Measurements from ENCODE around the gene TBXAS1. TPM values are rescaled to one million over a fixed set of nuclear protein-coding genes. Genes with fewer than 3 reads are reported as not detected.

Gene TBXAS1
- total and polyA plus RNA-seq, 3 experiments from 2014 or later, result 1.7 to 2.9 (median 2.1) TPM

- Histone ChIP-seq H3K4me3 (ENCODE audit: low read length) (no peak overlapping the region), H3K27me3 (ENCODE audit: insufficient read depth, low read length, poor library complexity, severe bottlenecking) (no peaks in the 10 kb centered on the region), H3K4me1 (ENCODE audit: insufficient read depth, low read length) (no peaks in the 10 kb centered on the region), H3K36me3 (ENCODE audit: insufficient read depth, low read length) (no peaks in the 10 kb centered on the region), H3K9me3 (ENCODE audit: low read length) (peaks cover 6% of the 10 kb centered on the region), H3K27ac (ENCODE audit: low read depth, low read length) (no peak overlapping the region)
- Mint-ChIP-seq H3K4me3 (no peak overlapping the region), H3K9me3 (peaks cover 5 to 21% (median 13%) of the 10 kb centered on the region in 5 donors), H3K27ac (no peak overlapping the region), H3K36me3 (peaks cover 0 to 17% (median 7%) of the 10 kb centered on the region in 3 donors), H3K4me1 (no peaks in the 10 kb centered on the region), H3K27me3 (peaks cover 16 to 49% of the 10 kb centered on the region in 2 donors)
- POLR2A ChIA-PET, result interaction anchor here (0.6 kb wide), 1 partner anchor 25 kb away, joined by 9 read pairs; no protein-coding TSS in a partner anchor
- CTCF ChIA-PET, result no interaction called here
- DNase-seq, result no peak
Measured at GRCh38 chr7:139944248-139944647, 115.2 kb downstream of the TBXAS1 start.

DNA sequence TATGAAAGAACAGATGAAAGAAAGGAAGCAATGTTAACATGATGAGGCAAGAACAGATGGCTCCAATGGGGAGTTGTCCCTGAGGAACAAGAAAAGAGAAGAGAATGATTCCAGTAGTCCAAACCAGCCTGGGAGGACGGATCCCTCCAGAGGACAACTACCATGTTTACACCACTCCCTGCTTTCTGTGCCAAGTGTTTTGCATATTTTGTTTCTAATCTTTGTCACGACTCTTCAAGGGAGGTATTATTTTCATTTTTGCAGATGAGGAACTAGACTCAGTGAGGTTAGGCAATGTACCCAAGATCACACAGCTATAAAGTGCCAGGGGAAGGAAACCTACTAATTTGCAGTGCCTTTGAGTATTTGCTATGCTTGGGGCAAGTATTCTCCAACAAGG is 117.5 kb downstream of the TBXAS1 start:
- Mint-ChIP-seq H3K4me3 (no peak overlapping the region), H3K27ac (no peak overlapping the region), H3K9me3 (peaks cover 5 to 21% (median 13%) of the 10 kb centered on the region in 5 donors), H3K27me3 (peaks cover 13 to 48% of the 10 kb centered on the region in 2 donors), H3K36me3 (peaks cover 0 to 17% (median 7%) of the 10 kb centered on the region in 3 donors), H3K4me1 (no peaks in the 10 kb centered on the region)
- no peaks in the 10 kb centered on the region for H3K27me3 ChIP-seq (ENCODE audit: insufficient read depth, low read length, poor library complexity, severe bottlenecking)
- H3K27ac ChIP-seq (ENCODE audit: low read depth, low read length), result no peak overlapping the region
- ChIA-PET POLR2A (no interaction called here), CTCF (no interaction called here)
- no peak overlapping the region for H3K4me3 ChIP-seq (ENCODE audit: low read length)
- H3K4me1 ChIP-seq (ENCODE audit: insufficient read depth, low read length), result no peaks in the 10 kb centered on the region
- no peaks in the 10 kb centered on the region for H3K36me3 ChIP-seq (ENCODE audit: insufficient read depth, low read length)
- peaks cover 6% of the 10 kb centered on the region for H3K9me3 ChIP-seq (ENCODE audit: low read length)
- no peak for DNase-seq

DNA sequence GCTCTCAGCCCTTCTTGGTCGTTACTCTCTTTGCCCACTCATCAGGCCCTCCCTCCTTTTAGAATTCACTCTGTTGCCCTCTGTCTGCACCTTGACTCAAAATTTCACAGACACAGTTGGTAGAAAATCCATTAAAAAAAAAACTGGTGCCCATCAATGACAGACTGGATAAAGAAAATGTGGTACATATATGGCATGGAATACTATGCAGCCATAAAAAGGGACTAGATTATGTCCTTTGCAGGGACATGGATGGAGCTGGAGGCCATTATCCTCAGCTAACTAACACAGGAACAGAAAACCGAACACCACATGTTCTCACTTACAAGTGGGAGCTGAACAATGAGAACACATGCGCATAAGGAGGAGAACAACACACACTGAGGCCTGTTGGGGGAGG is 118.0 kb downstream of the TBXAS1 start:
- Histone ChIP-seq H3K4me1 (ENCODE audit: insufficient read depth, low read length) (no peaks in the 10 kb centered on the region), H3K27me3 (ENCODE audit: insufficient read depth, low read length, poor library complexity, severe bottlenecking) (no peaks in the 10 kb centered on the region), H3K4me3 (ENCODE audit: low read length) (no peak overlapping the region), H3K9me3 (ENCODE audit: low read length) (peaks cover 6% of the 10 kb centered on the region), H3K27ac (ENCODE audit: low read depth, low read length) (no peak overlapping the region), H3K36me3 (ENCODE audit: insufficient read depth, low read length) (no peaks in the 10 kb centered on the region)
- peaks cover 5 to 21% (median 13%) of the 10 kb centered on the region in 5 donors for H3K9me3 Mint-ChIP-seq
- no peaks in the 10 kb centered on the region for H3K4me1 Mint-ChIP-seq
- no peak overlapping the region for H3K27ac Mint-ChIP-seq
- CTCF ChIA-PET, result no interaction called here
- peaks cover 15 to 48% of the 10 kb centered on the region in 2 donors for H3K27me3 Mint-ChIP-seq
- H3K36me3 Mint-ChIP-seq, result peaks cover 0 to 17% (median 7%) of the 10 kb centered on the region in 3 donors
- POLR2A ChIA-PET, result no interaction called here
- DNase-seq, result no peak
- no peak overlapping the region for H3K4me3 Mint-ChIP-seq

GRCh38 chr7:139948167-139948566 is 119.1 kb downstream of the TBXAS1 start:
- H3K27me3 Mint-ChIP-seq, result peaks cover 15 to 43% of the 10 kb centered on the region in 2 donors
- ChIA-PET POLR2A (no interaction called here), CTCF (no interaction called here)

DNA sequence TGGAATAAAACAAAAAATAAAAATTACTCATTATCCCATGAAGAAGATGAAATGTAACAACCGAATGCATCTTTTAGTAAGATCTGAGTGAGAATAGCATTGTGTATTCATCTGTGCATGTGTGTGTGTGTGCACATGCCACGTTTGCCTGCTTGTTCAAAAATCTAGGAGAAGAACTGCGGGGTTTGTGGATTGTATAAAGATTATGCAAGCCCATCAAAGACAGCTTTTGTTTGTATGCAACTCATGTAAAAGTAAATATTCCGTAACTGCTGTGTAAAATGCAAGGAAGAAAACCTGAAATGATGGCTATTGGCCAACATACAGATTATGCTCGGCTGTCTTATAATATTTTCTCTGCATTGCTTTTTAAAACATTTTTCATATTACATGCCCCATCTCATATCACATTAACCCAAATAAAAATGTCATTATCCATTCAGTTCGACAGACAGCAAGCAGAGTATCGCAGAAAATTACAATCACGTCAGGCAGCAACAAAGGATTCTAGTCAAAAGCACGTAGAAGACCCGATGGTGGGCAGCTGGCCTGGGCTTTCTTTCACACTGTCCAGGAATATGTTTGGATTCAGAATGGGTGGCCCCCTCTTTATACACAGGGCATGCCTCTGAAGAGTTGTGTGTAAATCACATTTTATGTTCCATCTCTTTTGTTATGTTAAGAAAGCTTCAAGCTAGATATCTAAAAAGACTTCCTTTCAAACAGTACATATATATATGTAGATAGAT is 119.7 kb downstream of the TBXAS1 start:
- no peaks in the 10 kb centered on the region for H3K4me1 ChIP-seq (ENCODE audit: insufficient read depth, low read length)
- H3K27me3 Mint-ChIP-seq, result peaks cover 11 to 38% of the 10 kb centered on the region in 2 donors
- no peaks in the 10 kb centered on the region for H3K36me3 ChIP-seq (ENCODE audit: insufficient read depth, low read length)
- CTCF ChIA-PET, result interaction anchor here (1.3 kb wide), 1 partner anchor 17 kb away, joined by 3 read pairs; no protein-coding TSS in a partner anchor
- no peak overlapping the region for H3K4me3 ChIP-seq (ENCODE audit: low read length)
- no peak for DNase-seq
- POLR2A ChIA-PET, result no interaction called here
- H3K27ac Mint-ChIP-seq, result peak overlapping the region in 1 of 8 donors; percentile 68
- no peaks in the 10 kb centered on the region for H3K27me3 ChIP-seq (ENCODE audit: insufficient read depth, low read length, poor library complexity, severe bottlenecking)
- H3K9me3 ChIP-seq (ENCODE audit: low read length), result peaks cover 6% of the 10 kb centered on the region
- H3K4me3 Mint-ChIP-seq, result no peak overlapping the region
- H3K4me1 Mint-ChIP-seq, result no peaks in the 10 kb centered on the region
- H3K27ac ChIP-seq (ENCODE audit: low read depth, low read length), result no peak overlapping the region
- H3K36me3 Mint-ChIP-seq, result peaks cover 0 to 17% (median 7%) of the 10 kb centered on the region in 3 donors
- H3K9me3 Mint-ChIP-seq, result peaks cover 5 to 21% (median 13%) of the 10 kb centered on the region in 5 donors

More at GRCh38 chr7:139948167-139948566, 119.1 kb downstream of the TBXAS1 start:
- Histone ChIP-seq H3K27me3 (ENCODE audit: insufficient read depth, low read length, poor library complexity, severe bottlenecking) (no peaks in the 10 kb centered on the region), H3K4me1 (ENCODE audit: insufficient read depth, low read length) (no peaks in the 10 kb centered on the region), H3K9me3 (ENCODE audit: low read length) (peaks cover 6% of the 10 kb centered on the region), H3K4me3 (ENCODE audit: low read length) (no peak overlapping the region), H3K27ac (ENCODE audit: low read depth, low read length) (no peak overlapping the region), H3K36me3 (ENCODE audit: insufficient read depth, low read length) (no peaks in the 10 kb centered on the region)
- Mint-ChIP-seq H3K27ac (no peak overlapping the region), H3K4me3 (no peak overlapping the region), H3K36me3 (peaks cover 0 to 17% (median 7%) of the 10 kb centered on the region in 3 donors), H3K9me3 (peaks cover 5 to 21% (median 13%) of the 10 kb centered on the region in 5 donors), H3K4me1 (no peaks in the 10 kb centered on the region)
- no peak for DNase-seq

DNA sequence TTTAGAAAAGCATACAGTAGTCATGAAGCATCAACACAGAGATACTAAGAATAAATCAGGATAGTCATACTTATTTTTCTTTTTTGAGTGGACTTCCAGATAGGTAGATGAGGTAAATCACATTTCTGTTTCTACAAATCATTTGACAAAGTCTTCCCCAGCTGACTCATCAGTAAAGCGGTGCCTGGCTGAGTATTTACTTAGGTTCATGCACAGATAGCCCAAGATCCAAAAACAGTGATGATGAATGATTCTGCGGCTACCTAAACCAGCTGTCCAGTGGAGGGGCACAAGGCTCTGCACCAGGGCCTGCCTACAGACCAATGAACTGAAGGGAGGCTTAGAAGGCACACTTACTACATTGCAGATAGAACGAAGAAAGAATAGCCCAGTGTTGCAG is 120.6 kb downstream of the TBXAS1 start:
- Mint-ChIP-seq H3K27ac (no peak overlapping the region), H3K4me1 (no peaks in the 10 kb centered on the region), H3K9me3 (peaks cover 5 to 21% (median 11%) of the 10 kb centered on the region in 5 donors), H3K27me3 (peaks cover 7 to 30% of the 10 kb centered on the region in 2 donors), H3K36me3 (peaks cover 0 to 13% (median 7%) of the 10 kb centered on the region in 3 donors), H3K4me3 (no peak overlapping the region)
- ChIA-PET POLR2A (no interaction called here), CTCF (interaction anchor here (1.3 kb wide), 1 partner anchor 18 kb away, joined by 3 read pairs; no protein-coding TSS in a partner anchor)
- DNase-seq, result no peak
- Histone ChIP-seq H3K27me3 (ENCODE audit: insufficient read depth, low read length, poor library complexity, severe bottlenecking) (no peaks in the 10 kb centered on the region), H3K4me3 (ENCODE audit: low read length) (no peak overlapping the region), H3K27ac (ENCODE audit: low read depth, low read length) (no peak overlapping the region), H3K9me3 (ENCODE audit: low read length) (peaks cover 6% of the 10 kb centered on the region), H3K36me3 (ENCODE audit: insufficient read depth, low read length) (no peaks in the 10 kb centered on the region), H3K4me1 (ENCODE audit: insufficient read depth, low read length) (no peaks in the 10 kb centered on the region)

- ChIA-PET CTCF (no interaction called here), POLR2A (no interaction called here)
- Histone ChIP-seq H3K9me3 (ENCODE audit: low read length) (no peaks in the 10 kb centered on the region), H3K4me1 (ENCODE audit: insufficient read depth, low read length) (no peaks in the 10 kb centered on the region), H3K27ac (ENCODE audit: low read depth, low read length) (no peak overlapping the region), H3K36me3 (ENCODE audit: insufficient read depth, low read length) (no peaks in the 10 kb centered on the region), H3K27me3 (ENCODE audit: insufficient read depth, low read length, poor library complexity, severe bottlenecking) (no peaks in the 10 kb centered on the region), H3K4me3 (ENCODE audit: low read length) (no peak overlapping the region)
- peaks cover 0 to 13% (median 5%) of the 10 kb centered on the region in 3 donors for H3K36me3 Mint-ChIP-seq
- no peak overlapping the region for H3K27ac Mint-ChIP-seq
- peaks cover 0 to 14% (median 11%) of the 10 kb centered on the region in 5 donors for H3K9me3 Mint-ChIP-seq
- no peaks in the 10 kb centered on the region for H3K4me1 Mint-ChIP-seq
- H3K27me3 Mint-ChIP-seq, result peaks cover 5 to 18% of the 10 kb centered on the region in 2 donors
- no peak overlapping the region for H3K4me3 Mint-ChIP-seq
- DNase-seq, result no peak
Measured at GRCh38 chr7:139950881-139951525, 121.9 kb downstream of the TBXAS1 start.

GRCh38 chr7:139953229-139953628 is 124.2 kb downstream of the TBXAS1 start:
- H3K36me3 ChIP-seq (ENCODE audit: insufficient read depth, low read length), result no peaks in the 10 kb centered on the region
- H3K27me3 Mint-ChIP-seq, result peaks cover 2 to 9% of the 10 kb centered on the region in 2 donors
- H3K4me1 Mint-ChIP-seq, result no peaks in the 10 kb centered on the region
- ChIA-PET POLR2A (no interaction called here), CTCF (no interaction called here)
- no peak overlapping the region for H3K27ac Mint-ChIP-seq
- H3K4me3 Mint-ChIP-seq, result no peak overlapping the region
- no peak for DNase-seq
- H3K9me3 ChIP-seq (ENCODE audit: low read length), result no peaks in the 10 kb centered on the region
- peaks cover 0 to 5% (median 0%) of the 10 kb centered on the region in 3 donors for H3K36me3 Mint-ChIP-seq
- H3K27ac ChIP-seq (ENCODE audit: low read depth, low read length), result no peak overlapping the region
- H3K4me1 ChIP-seq (ENCODE audit: insufficient read depth, low read length), result no peaks in the 10 kb centered on the region
- no peak overlapping the region for H3K4me3 ChIP-seq (ENCODE audit: low read length)
- peaks cover 0 to 3% (median 0%) of the 10 kb centered on the region in 5 donors for H3K9me3 Mint-ChIP-seq
- H3K27me3 ChIP-seq (ENCODE audit: insufficient read depth, low read length, poor library complexity, severe bottlenecking), result no peaks in the 10 kb centered on the region
